Measurements from ENCODE around the gene GAMT.

- TF ChIP-seq CTCF (conservative IDR thresholded peaks at IDR 0.05; ENCODE audit: low read depth in 2 of 2) = no peak
- TF ChIP-seq POLR2AphosphoS5 (IDR thresholded peaks at IDR 0.05; ENCODE audit: low read depth) = no peak
- no peak for TF ChIP-seq STAT1 (IDR thresholded peaks at IDR 0.05; ENCODE audit: unreplicated experiment)
- TF ChIP-seq EZH2 (IDR thresholded peaks at IDR 0.05; ENCODE audit: low read depth, unreplicated experiment) = no peak
- no peak for TF ChIP-seq CREB1 (CRISPR knock-in tag; IDR thresholded peaks at IDR 0.05; ENCODE audit: low read depth)
Observed at GRCh38 chr19:1383017-1383311, 18.4 kb downstream of the GAMT start.

Data from GM23338 (cell line).